PC-3 (cell line): Measurements from ENCODE around the gene NTN3. TPM values are rescaled to one million over a fixed set of nuclear protein-coding genes. Genes with fewer than 3 reads are reported as not detected.

Experiments
- ATAC-seq: fragments of 200-7000 bp; cut with Tn5 transposase; 2 replicates; pipeline ENCODE4 v1.9.1; 2020; ENCODE audit warnings: mild to moderate bottlenecking, moderate library complexity
- BruUV-seq: library from RNA; stranded (reverse); fragments of 400-500 nt; replicated peaks from 2 replicates; lab custom pipeline; 2021; lab: Mats Ljungman, UMichigan
- CTCF ChIA-PET: fragments of 300-600 bp; sonication (Branson Sonifier 250); formaldehyde crosslinking; loops from one replicate; lab custom pipeline; 2022; ENCODE audit warnings: antibody characterized with exemption; lab: Charles Lee
- POLR2A ChIA-PET: fragments of 300-600 bp; sonication (Branson Sonifier 250); formaldehyde crosslinking; loops from one replicate; lab custom pipeline; 2022; ENCODE audit warnings: antibody characterized with exemption; ENCODE audit not compliant: unreplicated experiment; lab: Charles Lee
- DNase-seq: peaks from one replicate; pipeline ENCODE4 v3.0.0-alpha.2; 2015
- H2AFZ ChIP-seq: fragments of 300-600 bp; sonication (generic); 2 replicates; pipeline ENCODE4 v1.6.0; 2016; ENCODE audit warnings: antibody characterized with exemption, low read length
- H3F3A ChIP-seq: fragments of 300-600 bp; sonication (generic); one replicate; pipeline ENCODE4 v1.6.0; 2017; ENCODE audit warnings: antibody characterized with exemption, low read length, control low read depth, mild to moderate bottlenecking; ENCODE audit not compliant: unreplicated experiment
- H3K27ac ChIP-seq: fragments of 300-600 bp; sonication (generic); 2 replicates; pipeline ENCODE4 v1.5.1; 2016; ENCODE audit warnings: mild to moderate bottlenecking, low read length
- H3K27me3 ChIP-seq: fragments of 300-600 bp; sonication (generic); 2 replicates; pipeline ENCODE4 v1.6.1; 2016; ENCODE audit warnings: low read length, mixed read lengths
- H3K36me3 ChIP-seq: fragments of 300-600 bp; sonication (generic); 2 replicates; pipeline ENCODE4 v1.6.1; 2016; ENCODE audit warnings: low read depth, mixed run types, low read length, mixed read lengths
- H3K4me1 ChIP-seq: fragments of 300-600 bp; sonication (generic); 2 replicates; pipeline ENCODE4 v1.5.1; 2016; ENCODE audit warnings: low read length; ENCODE audit not compliant: insufficient read depth
- H3K4me2 ChIP-seq: fragments of 300-600 bp; sonication (generic); 2 replicates; pipeline ENCODE4 v1.6.0; 2016; ENCODE audit warnings: low read length
- H3K4me3 ChIP-seq: fragments of 300-600 bp; sonication (generic); 2 replicates; pipeline ENCODE4 v1.5.1; 2016; ENCODE audit warnings: mild to moderate bottlenecking, low read length, mixed read lengths
- H3K79me2 ChIP-seq: fragments of 300-600 bp; sonication (generic); 2 replicates; pipeline ENCODE4 v1.6.1; 2017; ENCODE audit warnings: low read length, mixed read lengths
- H3K9ac ChIP-seq: fragments of 300-600 bp; sonication (generic); 2 replicates; pipeline ENCODE4 v1.6.0; 2016; ENCODE audit warnings: mild to moderate bottlenecking, low read length
- H3K9me2 ChIP-seq: fragments of 300-600 bp; sonication (generic); replicated peaks from 2 replicates; pipeline ENCODE4 v1.6.1; 2016; ENCODE audit warnings: mixed run types, low read length, mixed read lengths
- H3K9me3 ChIP-seq: fragments of 300-600 bp; sonication (generic); 2 replicates; pipeline ENCODE4 v1.6.1; 2016; ENCODE audit warnings: low read length, mixed read lengths
- H4K20me1 ChIP-seq: fragments of 300-600 bp; sonication (generic); 2 replicates; pipeline ENCODE4 v1.6.1; 2016; ENCODE audit warnings: low read length, mixed read lengths
- CTCF ChIP-seq: fragments of 300-600 bp; sonication (generic); conservative IDR thresholded peaks from 2 replicates; pipeline ENCODE4 v1.5.1; 2017; ENCODE audit warnings: antibody characterized with exemption, low read depth, mild to moderate bottlenecking, low read length
- EZH2 ChIP-seq: fragments of 300-600 bp; sonication (generic); IDR thresholded peaks from one replicate; pipeline ENCODE4 v1.6.1; 2017; ENCODE audit warnings: antibody characterized with exemption, mild to moderate bottlenecking, low read length; ENCODE audit not compliant: unreplicated experiment
- EZH2phosphoT487 ChIP-seq: fragments of 300-600 bp; sonication (generic); IDR thresholded peaks from 2 replicates; pipeline ENCODE4 v1.6.1; 2018; ENCODE audit warnings: mild to moderate bottlenecking, antibody characterized with exemption, low read length, borderline replicate concordance
- intact Hi-C: fragments of 100-400 bp; cut with micrococcal nuclease; formaldehyde crosslinking; loops from 2 replicates; pipeline ENCODE4 v1.9.0; 2023
- total RNA-seq: library from RNA; depleted of rRNA; stranded (reverse); fragments of >200 nt; gene quantifications from 2 replicates; pipeline ENCODE4 v1.2.3, GENCODE V29; 2014

NTN3 gene
- total RNA-seq, 1 experiment from 2014 or later = not detected

- H4K20me1 ChIP-seq = no peaks in the 10 kb centered on the region
- no peaks in the 10 kb centered on the region for H3K9me2 ChIP-seq
- DNase-seq (no peak), ATAC-seq (no peak)
- peaks cover 20% of the 10 kb centered on the region for H3K79me2 ChIP-seq
- no peaks in the 10 kb centered on the region for H3K27me3 ChIP-seq
- no peak overlapping the region for H3K4me2 ChIP-seq
- no peaks in the 10 kb centered on the region for H3K9me3 ChIP-seq
- H3K4me1 ChIP-seq = no peaks in the 10 kb centered on the region
- H2AFZ ChIP-seq = no peak overlapping the region
- H3F3A ChIP-seq = no peaks in the 10 kb centered on the region
- ChIA-PET POLR2A (no interaction called here), CTCF (no interaction called here)
- no peak overlapping the region for H3K4me3 ChIP-seq
- BruUV-seq = no TSS peak
- no peaks in the 10 kb centered on the region for H3K36me3 ChIP-seq
- no peak overlapping the region for H3K27ac ChIP-seq
- no peak for TF ChIP-seq EZH2phosphoT487
- no peak for TF ChIP-seq EZH2
- no peak for TF ChIP-seq CTCF
- intact Hi-C loops = no loop called here
- H3K9ac ChIP-seq = no peak overlapping the region
These were observed 10.6 kb downstream of the NTN3 start for GRCh38 chr16:2481676-2482075.

- no peaks in the 10 kb centered on the region for H3K36me3 ChIP-seq
- no TSS peak for BruUV-seq
- H3K4me3 ChIP-seq = no peak overlapping the region
- intact Hi-C loops = no loop called here
- ATAC-seq (no peak), DNase-seq (no peak)
- ChIA-PET POLR2A (no interaction called here), CTCF (no interaction called here)
- no peaks in the 10 kb centered on the region for H4K20me1 ChIP-seq
- no peak overlapping the region for H3K9ac ChIP-seq
- no peak overlapping the region for H2AFZ ChIP-seq
- no peak overlapping the region for H3K4me2 ChIP-seq
- TF ChIP-seq EZH2phosphoT487 (no peak), CTCF (no peak), EZH2 (no peak)
- no peaks in the 10 kb centered on the region for H3K9me2 ChIP-seq
- no peak overlapping the region for H3K27ac ChIP-seq
- H3K27me3 ChIP-seq = no peaks in the 10 kb centered on the region
- no peaks in the 10 kb centered on the region for H3K4me1 ChIP-seq
- no peaks in the 10 kb centered on the region for H3F3A ChIP-seq
- H3K9me3 ChIP-seq = no peaks in the 10 kb centered on the region
- H3K79me2 ChIP-seq = peaks cover 14% of the 10 kb centered on the region
These were observed 11.2 kb downstream of the NTN3 start for GRCh38 chr16:2482249-2482648.

GRCh38 chr16:2482708-2483534 is 11.8 kb downstream of the NTN3 start:
- Histone ChIP-seq H3K4me1 (no peaks in the 10 kb centered on the region), H3K36me3 (no peaks in the 10 kb centered on the region), H3K4me2 (no peak overlapping the region), H3K27me3 (no peaks in the 10 kb centered on the region), H3K9me3 (no peaks in the 10 kb centered on the region), H3K79me2 (peaks cover 8% of the 10 kb centered on the region; the same call in 1 of the 2 replicates), H2AFZ (no peak overlapping the region), H3K9ac (no peak overlapping the region), H3K4me3 (no peak overlapping the region), H3F3A (no peaks in the 10 kb centered on the region), H4K20me1 (no peaks in the 10 kb centered on the region), H3K9me2 (no peaks in the 10 kb centered on the region), H3K27ac (no peak overlapping the region)
- intact Hi-C loops = no loop called here
- TF ChIP-seq EZH2 (no peak), CTCF (no peak), EZH2phosphoT487 (no peak)
- no TSS peak for BruUV-seq
- ATAC-seq (no peak), DNase-seq (no peak)
- CTCF ChIA-PET = no interaction called here
- POLR2A ChIA-PET = no interaction called here
